ENCODE results near the gene SLC27A2.

Gene SLC27A2

DNA sequence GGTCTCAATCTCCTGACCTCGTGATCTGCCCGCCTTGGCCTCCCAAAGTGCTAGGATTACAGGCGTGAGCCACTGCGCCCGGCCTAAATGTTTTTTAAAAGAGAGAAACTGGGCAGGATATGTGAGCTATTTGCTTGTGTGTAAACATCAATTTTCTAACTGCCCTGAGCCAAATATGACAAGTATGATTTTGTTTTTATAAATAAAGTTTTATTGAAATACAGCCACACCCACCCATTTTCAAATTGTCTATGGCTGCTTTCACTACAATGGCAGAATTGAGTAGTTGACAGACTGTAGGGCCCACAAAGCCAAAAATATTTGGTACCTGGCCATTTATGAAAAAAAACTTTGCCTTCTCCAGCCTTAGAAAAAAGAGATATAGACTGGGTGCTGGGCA, 99.4 kb downstream of the SLC27A2 start:
- DNase-seq, result no peak
